ENCODE data around the gene DOCK1.

The DOCK1 gene

DNA sequence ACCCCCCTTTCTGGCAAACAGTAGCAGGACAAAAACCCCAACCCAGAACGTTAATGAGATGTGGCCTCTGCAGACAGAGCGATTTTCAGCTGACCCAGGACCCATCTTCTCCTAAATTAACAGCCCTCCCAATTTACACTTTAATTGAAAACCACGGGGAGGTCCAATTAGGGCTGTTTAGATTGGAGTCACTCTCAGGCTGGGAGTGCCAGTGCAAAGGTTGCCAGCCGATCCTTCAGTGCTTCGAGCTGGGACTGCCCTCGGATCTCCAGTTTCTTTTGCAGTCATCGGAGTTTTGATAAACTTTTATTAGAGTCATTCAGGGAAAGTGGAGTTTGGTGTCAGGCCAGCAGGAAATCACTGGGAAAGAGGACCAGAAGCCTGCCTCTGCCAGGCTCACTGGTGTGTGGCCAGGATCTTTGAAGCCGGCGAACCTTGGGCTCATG lies 108.0 kb downstream of the DOCK1 start:
- TF ChIP-seq EZH2 (optimal IDR thresholded peaks at IDR 0.05; ENCODE audit: low read depth, low read length) = no peak
- TF ChIP-seq, protein P1, sequence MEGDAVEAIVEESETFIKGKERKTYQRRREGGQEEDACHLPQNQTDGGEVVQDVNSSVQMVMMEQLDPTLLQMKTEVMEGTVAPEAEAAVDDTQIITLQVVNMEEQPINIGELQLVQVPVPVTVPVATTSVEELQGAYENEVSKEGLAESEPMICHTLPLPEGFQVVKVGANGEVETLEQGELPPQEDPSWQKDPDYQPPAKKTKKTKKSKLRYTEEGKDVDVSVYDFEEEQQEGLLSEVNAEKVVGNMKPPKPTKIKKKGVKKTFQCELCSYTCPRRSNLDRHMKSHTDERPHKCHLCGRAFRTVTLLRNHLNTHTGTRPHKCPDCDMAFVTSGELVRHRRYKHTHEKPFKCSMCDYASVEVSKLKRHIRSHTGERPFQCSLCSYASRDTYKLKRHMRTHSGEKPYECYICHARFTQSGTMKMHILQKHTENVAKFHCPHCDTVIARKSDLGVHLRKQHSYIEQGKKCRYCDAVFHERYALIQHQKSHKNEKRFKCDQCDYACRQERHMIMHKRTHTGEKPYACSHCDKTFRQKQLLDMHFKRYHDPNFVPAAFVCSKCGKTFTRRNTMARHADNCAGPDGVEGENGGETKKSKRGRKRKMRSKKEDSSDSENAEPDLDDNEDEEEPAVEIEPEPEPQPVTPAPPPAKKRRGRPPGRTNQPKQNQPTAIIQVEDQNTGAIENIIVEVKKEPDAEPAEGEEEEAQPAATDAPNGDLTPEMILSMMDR (IDR thresholded peaks at IDR 0.05; ENCODE audit: low read length) = no peak
- no peak for TF ChIP-seq EZH2phosphoT487 (IDR thresholded peaks at IDR 0.05; ENCODE audit: low read length)
- no peak for DNase-seq
- no peaks in the 10 kb centered on the region for H3F3A ChIP-seq (ENCODE audit: insufficient read depth, low read length)
- H3K79me2 ChIP-seq (ENCODE audit: low read length) = no peaks in the 10 kb centered on the region
- H3K27me3 ChIP-seq (replicated peaks; ENCODE audit: insufficient read depth, low read length) = no peaks in the 10 kb centered on the region
- H4K20me1 ChIP-seq (ENCODE audit: insufficient read depth, low read length) = no peaks in the 10 kb centered on the region
- H2AFZ ChIP-seq (ENCODE audit: low read length) = no peak overlapping the region
- H3K9me2 ChIP-seq (replicated peaks; ENCODE audit: insufficient read depth, low read length) = no peaks in the 10 kb centered on the region
- H3K4me2 ChIP-seq (ENCODE audit: low read depth, low read length) = no peak overlapping the region
- no peaks in the 10 kb centered on the region for H3K4me1 ChIP-seq (ENCODE audit: low read length)
- no peaks in the 10 kb centered on the region for H3K36me3 ChIP-seq (replicated peaks; ENCODE audit: insufficient read depth, low read length)
- H3K27ac ChIP-seq (ENCODE audit: low read length) = no peak overlapping the region
- H3K9me3 ChIP-seq (replicated peaks; ENCODE audit: insufficient read depth, low read length) = no peaks in the 10 kb centered on the region
- H3K4me3 ChIP-seq (ENCODE audit: low read length) = no peak overlapping the region
- H3K9ac ChIP-seq (ENCODE audit: low read length) = no peak overlapping the region

DNA sequence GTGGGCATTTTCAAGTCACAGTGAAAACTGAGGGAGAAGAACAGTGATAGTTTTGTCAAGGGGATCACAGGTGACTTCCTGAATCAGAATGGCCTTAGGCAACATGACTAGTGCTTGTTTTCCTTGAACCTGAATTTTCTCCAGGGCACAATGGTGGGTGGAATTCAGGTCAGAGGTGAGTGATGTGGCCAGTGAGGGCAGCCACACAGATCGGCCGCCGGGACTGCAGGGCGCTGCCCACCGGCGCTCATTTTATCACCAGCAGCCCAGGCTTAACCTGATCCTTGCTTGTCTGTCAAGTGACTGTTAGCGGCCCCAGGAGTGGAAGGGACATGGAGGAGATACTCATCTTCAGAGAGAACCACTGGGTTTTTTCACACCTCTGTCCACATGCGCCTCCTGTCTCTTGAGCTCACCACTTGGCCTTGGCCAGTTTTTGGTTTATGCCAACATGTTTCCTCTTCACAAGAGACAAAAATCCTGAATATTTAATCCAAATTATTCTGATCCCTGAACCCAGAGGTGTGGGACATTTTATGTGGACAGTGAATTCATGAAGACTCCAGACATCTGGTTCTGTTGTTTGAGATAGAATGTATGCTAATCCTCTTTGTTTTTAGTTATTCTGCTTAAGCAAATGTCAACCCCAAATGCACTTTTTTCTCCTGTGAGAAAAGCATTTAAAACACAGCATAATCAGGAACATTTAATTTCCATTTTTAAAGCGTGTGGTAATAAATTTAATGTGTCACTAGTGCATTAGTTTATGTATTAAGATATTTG lies 108.7 kb downstream of the DOCK1 start:
- TF ChIP-seq, protein P1 (IDR thresholded peaks at IDR 0.05; ENCODE audit: low read length) = no peak
- TF ChIP-seq EZH2phosphoT487 (IDR thresholded peaks at IDR 0.05; ENCODE audit: low read length) = no peak
- TF ChIP-seq EZH2 (optimal IDR thresholded peaks at IDR 0.05; ENCODE audit: low read depth, low read length) = no peak
- H3K27ac ChIP-seq (ENCODE audit: low read length) = no peak overlapping the region

DNA sequence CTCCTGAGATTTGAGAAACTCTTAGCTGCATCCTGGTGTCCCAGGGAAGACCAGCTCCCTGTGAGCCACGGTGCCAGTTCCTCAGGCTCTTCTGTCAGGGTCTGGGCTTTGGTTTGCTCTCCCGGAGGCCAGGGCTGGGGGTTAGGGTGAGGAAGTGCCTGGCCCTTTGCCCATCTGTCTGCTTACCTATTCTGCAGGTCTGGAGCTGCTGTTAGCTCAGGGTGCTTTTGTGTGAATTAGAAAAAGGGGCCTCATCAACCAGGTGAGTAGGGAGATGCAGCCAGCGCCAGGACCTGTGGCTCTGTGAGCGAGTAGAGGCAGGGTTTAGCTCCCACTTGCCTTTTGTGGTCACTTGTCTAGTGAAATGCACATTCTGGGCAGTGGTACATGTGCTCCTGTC lies 109.4 kb downstream of the DOCK1 start:
- DNase-seq = no peak
- Histone ChIP-seq H2AFZ (ENCODE audit: low read length) (no peak overlapping the region), H3K4me3 (ENCODE audit: low read length) (no peak overlapping the region), H3K36me3 (replicated peaks; ENCODE audit: insufficient read depth, low read length) (no peaks in the 10 kb centered on the region), H3K79me2 (ENCODE audit: low read length) (no peaks in the 10 kb centered on the region), H4K20me1 (ENCODE audit: insufficient read depth, low read length) (no peaks in the 10 kb centered on the region), H3K9me2 (replicated peaks; ENCODE audit: insufficient read depth, low read length) (no peaks in the 10 kb centered on the region), H3K9ac (ENCODE audit: low read length) (no peak overlapping the region), H3K4me1 (ENCODE audit: low read length) (no peaks in the 10 kb centered on the region), H3K4me2 (ENCODE audit: low read depth, low read length) (no peak overlapping the region), H3K27ac (ENCODE audit: low read length) (no peak overlapping the region), H3K27me3 (replicated peaks; ENCODE audit: insufficient read depth, low read length) (no peaks in the 10 kb centered on the region), H3F3A (ENCODE audit: insufficient read depth, low read length) (no peaks in the 10 kb centered on the region), H3K9me3 (replicated peaks; ENCODE audit: insufficient read depth, low read length) (no peaks in the 10 kb centered on the region)
- TF ChIP-seq EZH2 (optimal IDR thresholded peaks at IDR 0.05; ENCODE audit: low read depth, low read length) = no peak
- TF ChIP-seq EZH2phosphoT487 (IDR thresholded peaks at IDR 0.05; ENCODE audit: low read length) = no peak
- TF ChIP-seq, protein P1 (IDR thresholded peaks at IDR 0.05; ENCODE audit: low read length) = no peak

More for the DNA sequence above, 108.7 kb downstream of the DOCK1 start:
- no peaks in the 10 kb centered on the region for H3K36me3 ChIP-seq (replicated peaks; ENCODE audit: insufficient read depth, low read length)
- no peak overlapping the region for H3K9ac ChIP-seq (ENCODE audit: low read length)
- H2AFZ ChIP-seq (ENCODE audit: low read length) = no peak overlapping the region
- H3K4me2 ChIP-seq (ENCODE audit: low read depth, low read length) = no peak overlapping the region
- H3K4me1 ChIP-seq (ENCODE audit: low read length) = no peaks in the 10 kb centered on the region
- H3K4me3 ChIP-seq (ENCODE audit: low read length) = no peak overlapping the region
- no peaks in the 10 kb centered on the region for H3F3A ChIP-seq (ENCODE audit: insufficient read depth, low read length)
- no peaks in the 10 kb centered on the region for H3K9me2 ChIP-seq (replicated peaks; ENCODE audit: insufficient read depth, low read length)
- no peaks in the 10 kb centered on the region for H4K20me1 ChIP-seq (ENCODE audit: insufficient read depth, low read length)
- no peaks in the 10 kb centered on the region for H3K9me3 ChIP-seq (replicated peaks; ENCODE audit: insufficient read depth, low read length)
- no peaks in the 10 kb centered on the region for H3K79me2 ChIP-seq (ENCODE audit: low read length)
- DNase-seq = no peak
- H3K27me3 ChIP-seq (replicated peaks; ENCODE audit: insufficient read depth, low read length) = no peaks in the 10 kb centered on the region

Measured in MM.1S (cell line).